ENCODE results near the gene FCHSD1.

The FCHSD1 gene

GRCh38 chr5:141639357-141640050 is 11.7 kb downstream of the FCHSD1 start:
- in situ Hi-C loops (cut with MboI; ENCODE audit: low sequenced_read_pairs, unreplicated experiment), result no loop called here
- TF ChIP-seq CTCF (IDR thresholded peaks at IDR 0.05; ENCODE audit: borderline replicate concordance, control extremely low read depth, extremely low read depth, insufficient read depth, missing control alignments), result no peak
- no peak for DNase-seq (ENCODE audit: low spot score)

GRCh38 chr5:141638771-141639170 is 12.4 kb downstream of the FCHSD1 start:
- no peak for DNase-seq (ENCODE audit: low spot score)
- no peak for TF ChIP-seq CTCF (IDR thresholded peaks at IDR 0.05; ENCODE audit: borderline replicate concordance, control extremely low read depth, extremely low read depth, insufficient read depth, missing control alignments)
- in situ Hi-C loops (cut with MboI; ENCODE audit: low sequenced_read_pairs, unreplicated experiment), result no loop called here

- TF ChIP-seq CTCF (IDR thresholded peaks at IDR 0.05; ENCODE audit: borderline replicate concordance, control extremely low read depth, extremely low read depth, insufficient read depth, missing control alignments), result peak; percentile 36
- in situ Hi-C loops (cut with MboI; ENCODE audit: low sequenced_read_pairs, unreplicated experiment), result no loop called here
- peak; percentile 74 for DNase-seq (ENCODE audit: low spot score)
Observed at GRCh38 chr5:141637767-141638419, 13.3 kb downstream of the FCHSD1 start.

GRCh38 chr5:141637123-141637766 is 14.0 kb downstream of the FCHSD1 start:
- TF ChIP-seq CTCF (IDR thresholded peaks at IDR 0.05; ENCODE audit: borderline replicate concordance, control extremely low read depth, extremely low read depth, insufficient read depth, missing control alignments), result no peak
- peak; percentile 53 for DNase-seq (ENCODE audit: low spot score)
- in situ Hi-C loops (cut with MboI; ENCODE audit: low sequenced_read_pairs, unreplicated experiment), result no loop called here

- in situ Hi-C loops (cut with MboI; ENCODE audit: low sequenced_read_pairs, unreplicated experiment), result no loop called here
- peak; percentile 97 for DNase-seq (ENCODE audit: low spot score)
- TF ChIP-seq CTCF (IDR thresholded peaks at IDR 0.05; ENCODE audit: borderline replicate concordance, control extremely low read depth, extremely low read depth, insufficient read depth, missing control alignments), result no peak
Observed at GRCh38 chr5:141636413-141637122, 14.7 kb downstream of the FCHSD1 start, which contains the start of the genes HDAC3 and RELL2. TSS of gene HDAC3 (minus strand) at chr5:141636849. CDS start at chr5:141636790, 59 bp downstream. TSS of gene RELL2 (plus strand) at chr5:141636997. CDS start at chr5:141638226, 1,229 bp downstream.

GRCh38 chr5:141636106-141636412 is 15.2 kb downstream of the FCHSD1 start:
- no peak for DNase-seq (ENCODE audit: low spot score)
- no peak for TF ChIP-seq CTCF (IDR thresholded peaks at IDR 0.05; ENCODE audit: borderline replicate concordance, control extremely low read depth, extremely low read depth, insufficient read depth, missing control alignments)
- in situ Hi-C loops (cut with MboI; ENCODE audit: low sequenced_read_pairs, unreplicated experiment), result no loop called here

Measured in GM13976 (cell line).